NOMO-1 (cell line): ENCODE results near the gene PLK4.
"Not testable (repeated sequence)": the region's sequence is repeated elsewhere in the genome, so short reads cannot be mapped to it uniquely, and the experiment has no call there.

ENCODE experiments used
- DNase-seq, 2 experiments: peaks; one replicate each; lab custom pipeline; 2025; ENCODE audit not compliant: unreplicated experiment in 2 of 2; lab: John Stamatoyannopoulos, UW

PLK4 gene

GRCh38 chr4:127899682-127900081 is 19.0 kb downstream of the PLK4 start:
- DNase-seq: not testable (repeated sequence)

- no peak for DNase-seq
Observed at GRCh38 chr4:127905029-127905428, 24.3 kb downstream of the PLK4 start.

DNA sequence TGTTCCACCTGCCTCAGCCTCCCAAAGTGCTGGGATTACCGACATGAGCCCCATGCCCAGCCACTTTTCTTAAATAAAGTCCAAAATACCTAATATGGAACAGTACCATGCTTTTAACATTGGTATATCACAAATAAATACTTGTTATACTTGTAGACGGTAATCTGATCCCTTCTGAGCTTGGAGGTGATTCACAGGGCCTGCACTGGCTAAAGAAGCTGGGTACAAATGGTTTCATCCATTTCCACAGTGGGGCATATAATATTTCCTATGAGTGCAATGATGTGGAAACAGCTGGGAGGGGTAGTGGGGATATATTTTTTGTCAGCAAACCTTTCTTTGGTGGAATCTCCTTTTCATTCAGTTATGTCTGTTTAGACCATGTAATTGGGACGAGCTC is 35.8 kb downstream of the PLK4 start:
- DNase-seq: no peak

GRCh38 chr4:127917151-127917550 is 36.5 kb downstream of the PLK4 start:
- no peak for DNase-seq

GRCh38 chr4:127920521-127920920 is 39.8 kb downstream of the PLK4 start:
- no peak for DNase-seq

- DNase-seq: no peak
Observed at GRCh38 chr4:127922226-127922625, 41.5 kb downstream of the PLK4 start.

GRCh38 chr4:127925720-127926119 is 45.0 kb downstream of the PLK4 start:
- DNase-seq: not testable (repeated sequence)

DNA sequence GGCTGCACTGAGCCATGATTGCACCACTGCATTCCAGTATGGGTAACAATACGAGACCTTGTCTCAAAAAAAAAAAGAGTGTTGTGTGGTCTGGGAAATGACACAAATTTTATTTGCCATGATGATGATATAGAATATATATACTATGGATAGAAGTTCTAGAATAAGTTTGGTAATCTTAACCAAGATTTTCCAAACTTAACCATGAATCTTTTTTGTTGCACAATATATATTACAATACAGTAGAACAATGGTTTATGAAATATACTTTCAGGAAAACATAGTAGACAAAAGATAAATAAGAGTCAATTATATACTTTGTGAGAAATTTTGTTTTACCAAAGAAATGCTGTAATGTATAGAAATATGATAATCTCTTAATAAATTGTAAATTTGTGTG is 49.5 kb downstream of the PLK4 start:
- DNase-seq: no peak

- DNase-seq: not testable (repeated sequence)
Observed at GRCh38 chr4:127931836-127932235, 51.1 kb downstream of the PLK4 start.

DNA sequence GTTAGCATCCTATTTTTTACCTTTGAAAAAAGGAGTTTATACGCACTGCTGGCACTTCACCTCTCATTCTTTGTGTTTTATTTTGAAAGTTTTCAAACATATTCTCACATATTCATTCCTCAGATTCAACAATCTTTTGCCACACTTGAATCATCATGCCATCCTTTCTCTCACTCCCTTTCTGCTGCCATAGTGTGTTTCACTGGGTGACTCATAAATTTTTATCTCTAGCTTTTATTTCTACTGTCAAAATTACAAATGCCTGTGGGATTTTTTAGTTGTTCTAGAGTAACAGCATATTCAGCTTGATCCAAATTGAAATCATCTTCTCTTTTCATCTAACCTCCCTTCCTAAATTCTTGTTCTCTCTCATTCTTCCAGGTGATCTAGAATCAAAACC is 56.3 kb downstream of the PLK4 start:
- no peak for DNase-seq
